Activated T-helper 1 cell treated with Interleukin-2 at 50 U/mL for 16 hours (primary cell): ENCODE data around the gene SDK2.

Experiments
- DNase-seq: peaks from one replicate; pipeline ENCODE4 v3.0.0-alpha.2; 2020; ENCODE audit warnings: low read depth

SDK2 gene

DNA sequence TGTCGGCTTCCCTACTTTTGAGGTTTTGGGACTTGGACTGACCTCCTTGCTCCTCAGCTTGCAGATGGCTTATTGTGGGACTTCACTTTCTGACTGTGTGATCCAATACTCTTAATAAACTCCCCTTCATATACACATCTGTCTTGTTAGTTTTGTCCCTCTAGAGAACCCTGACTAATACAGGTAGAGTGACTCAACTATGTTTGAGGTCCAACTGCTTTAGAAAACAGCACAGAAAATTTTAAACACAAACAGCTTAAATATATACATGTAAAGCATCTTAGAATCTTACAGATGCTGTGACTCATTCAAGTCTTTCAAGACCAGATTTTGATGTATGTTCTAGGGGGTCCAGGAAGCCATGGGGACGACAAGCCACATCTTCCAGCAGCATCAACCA is 11.7 kb downstream of the SDK2 start:
- no peak for DNase-seq

GRCh38 chr17:73630965-73631595 is 13.2 kb downstream of the SDK2 start:
- no peak for DNase-seq

GRCh38 chr17:73630531-73630930 is 13.7 kb downstream of the SDK2 start:
- DNase-seq, result no peak

GRCh38 chr17:73628642-73629552 is 15.3 kb downstream of the SDK2 start:
- DNase-seq, result no peak

- no peak for DNase-seq
Measured at GRCh38 chr17:73625991-73626673, 18.1 kb downstream of the SDK2 start.

- no peak for DNase-seq
Measured at GRCh38 chr17:73625006-73625405, 19.2 kb downstream of the SDK2 start.

DNA sequence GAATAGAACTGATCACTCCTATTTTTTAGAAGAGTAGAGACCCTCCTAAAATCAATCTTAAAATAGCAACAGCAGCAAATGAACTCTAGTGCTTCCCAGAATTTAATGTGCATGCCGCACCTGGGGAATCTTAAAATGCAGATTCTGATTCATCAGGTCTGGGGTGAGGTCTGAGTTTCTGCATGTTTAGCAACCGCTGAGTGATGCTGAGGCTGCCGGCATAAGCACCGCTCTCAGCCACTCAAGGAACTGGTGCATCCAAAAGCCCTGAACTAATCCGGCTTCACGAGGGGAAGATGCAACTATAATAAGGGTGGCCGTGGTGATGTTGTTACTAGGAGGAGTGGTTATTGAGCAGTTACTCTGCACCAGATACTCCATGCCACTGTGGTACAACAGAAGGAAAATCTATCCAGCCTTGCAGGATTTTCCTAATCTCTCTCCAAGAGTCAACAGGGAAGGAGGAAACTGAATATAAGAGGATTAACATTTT is 19.7 kb downstream of the SDK2 start:
- no peak for DNase-seq

GRCh38 chr17:73623818-73624217 is 20.4 kb downstream of the SDK2 start:
- no peak for DNase-seq

GRCh38 chr17:73623247-73623646 is 21.0 kb downstream of the SDK2 start:
- DNase-seq, result no peak

GRCh38 chr17:73622381-73622780 is 21.9 kb downstream of the SDK2 start:
- DNase-seq, result no peak

GRCh38 chr17:73621685-73622084 is 22.6 kb downstream of the SDK2 start:
- DNase-seq, result no peak

DNA sequence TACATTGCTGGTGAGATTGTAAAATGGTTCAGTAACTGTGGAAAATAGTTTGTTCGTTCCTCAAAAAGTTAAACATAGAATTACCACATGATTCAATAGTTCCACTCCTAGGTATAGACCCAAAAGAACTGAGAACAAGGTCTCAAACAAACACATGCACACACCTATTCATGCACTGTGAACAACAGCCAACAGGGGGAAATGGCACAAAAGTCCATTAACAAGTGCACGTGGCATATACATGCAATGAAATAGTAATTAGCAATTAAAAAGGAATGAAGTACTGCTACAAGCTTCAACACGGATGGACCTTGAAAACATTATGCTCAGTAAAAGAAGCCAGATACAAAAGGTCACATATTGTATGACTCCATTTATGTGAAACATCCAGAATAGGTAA is 23.8 kb downstream of the SDK2 start:
- DNase-seq, result no peak

GRCh38 chr17:73617501-73617900 is 26.7 kb downstream of the SDK2 start:
- DNase-seq, result no peak

DNA sequence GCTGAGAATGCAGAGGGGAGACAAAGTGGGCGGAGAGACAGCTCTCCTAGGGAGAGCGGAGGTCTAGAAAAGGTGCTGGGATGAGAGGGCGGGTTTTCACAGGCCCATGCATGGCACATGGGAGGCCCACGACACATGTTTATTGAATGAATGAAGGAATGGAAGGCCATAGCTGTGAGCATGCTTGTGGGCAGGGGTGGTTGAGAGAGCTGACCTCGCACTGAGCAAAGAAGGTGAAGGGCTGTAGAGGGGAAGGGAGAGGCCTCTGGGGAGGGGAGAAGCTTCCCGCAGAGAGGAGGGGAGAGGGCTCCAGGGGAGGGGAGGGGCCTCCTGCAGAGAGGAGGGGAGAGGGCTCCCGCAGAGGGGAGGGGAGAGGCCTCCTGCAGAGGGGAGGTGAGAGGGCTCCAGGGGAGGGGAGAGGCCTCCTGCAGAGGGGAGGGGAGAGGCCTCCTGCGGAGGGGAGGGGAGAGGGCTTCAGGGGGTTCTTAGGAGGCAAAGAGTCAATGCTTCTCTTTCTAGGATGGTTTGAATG is 27.3 kb downstream of the SDK2 start:
- DNase-seq, result no peak

GRCh38 chr17:73616120-73616872 is 27.9 kb downstream of the SDK2 start:
- DNase-seq, result no peak

DNA sequence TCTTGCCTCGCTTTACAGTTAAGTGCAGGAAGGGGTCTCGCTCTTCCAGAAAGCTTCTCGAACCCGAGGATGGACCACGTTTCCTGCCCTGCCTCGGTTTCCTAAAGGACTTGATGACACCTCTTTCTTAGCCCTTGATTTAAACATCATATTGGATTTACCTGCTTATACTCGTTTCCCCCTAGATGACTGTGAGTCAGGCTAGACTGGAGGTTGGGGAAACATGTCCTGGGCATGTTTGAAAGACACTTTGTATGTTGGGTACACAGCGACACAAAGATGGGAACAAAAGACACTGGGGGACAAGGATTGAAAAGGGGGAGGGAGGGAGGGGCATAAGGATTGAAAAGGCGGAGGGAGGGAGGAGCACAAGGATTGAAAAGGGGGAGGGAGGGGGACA is 30.0 kb downstream of the SDK2 start:
- DNase-seq, result no peak

- DNase-seq, result no peak
Measured at GRCh38 chr17:73613271-73614233, 30.7 kb downstream of the SDK2 start.

- no peak for DNase-seq
Measured at GRCh38 chr17:73612031-73612472, 32.2 kb downstream of the SDK2 start.

- no peak for DNase-seq
Measured at GRCh38 chr17:73611630-73612029, 32.6 kb downstream of the SDK2 start.

GRCh38 chr17:73610331-73610911 is 33.8 kb downstream of the SDK2 start:
- no peak for DNase-seq
